ENCODE measurements around the gene RAD51.
"Not testable (repeated sequence)": the region's sequence is repeated elsewhere in the genome, so short reads cannot be mapped to it uniquely, and the experiment has no call there.

The RAD51 gene

GRCh38 chr15:40694688-40695468 lies at the start of gene RAD51:
TSS of gene RAD51 (plus strand) at chr15:40695174. CDS start at chr15:40698759, 3,585 bp downstream.
- peak; percentile 89 for DNase-seq

- no peak for DNase-seq
These were observed 47.5 kb upstream of the RAD51 start for GRCh38 chr15:40647523-40647922.

- no peak for DNase-seq
These were observed 44.5 kb upstream of the RAD51 start for GRCh38 chr15:40650479-40650878.

DNA sequence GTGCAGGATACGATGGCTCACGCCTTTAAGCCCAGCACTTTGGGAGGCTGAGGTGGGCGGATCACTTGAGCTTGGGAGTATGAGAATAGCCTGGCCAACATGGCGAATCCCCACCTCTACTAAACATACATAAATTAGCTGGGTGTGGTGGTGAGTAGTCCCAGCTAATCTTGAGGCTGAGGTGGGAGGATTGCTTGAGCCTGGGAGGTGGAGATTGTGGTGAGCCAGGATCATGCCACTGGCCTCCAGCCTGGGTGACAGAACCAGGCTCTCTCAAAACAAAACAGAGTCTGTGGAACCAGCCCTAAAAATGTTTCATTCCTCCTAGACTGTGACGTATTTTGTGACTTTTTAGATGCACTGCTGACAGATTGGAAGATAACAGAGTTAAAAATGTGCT lies 34.3 kb upstream of the RAD51 start:
- no peak for DNase-seq

- DNase-seq: no peak
These were observed 30.1 kb upstream of the RAD51 start for GRCh38 chr15:40664909-40665308.

GRCh38 chr15:40676290-40676689 lies 18.7 kb upstream of the RAD51 start:
- not testable (repeated sequence) for DNase-seq

GRCh38 chr15:40676906-40677305 lies 18.1 kb upstream of the RAD51 start:
- DNase-seq: not testable (repeated sequence)

DNA sequence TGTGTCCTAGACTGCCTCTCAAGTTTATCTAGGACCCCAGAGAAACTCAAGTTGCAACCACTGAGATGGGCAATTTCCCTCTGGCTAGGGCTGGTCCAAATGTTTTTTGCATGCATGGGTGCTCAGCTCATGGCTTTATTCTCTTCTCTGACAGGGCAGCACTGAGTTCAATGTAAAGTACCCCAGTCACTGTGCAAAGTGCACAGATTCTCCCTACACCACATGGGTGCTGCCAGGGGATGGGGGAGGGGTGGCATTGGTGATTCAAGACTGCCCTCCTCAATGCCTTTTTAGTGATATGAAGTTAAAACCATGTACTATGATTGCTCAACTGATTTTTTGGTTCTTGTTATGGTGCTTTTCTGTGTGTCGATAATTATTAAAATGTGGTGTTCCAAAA lies 14.8 kb upstream of the RAD51 start:
- no peak for DNase-seq

- DNase-seq: not testable (repeated sequence)
These were observed 14.0 kb upstream of the RAD51 start for GRCh38 chr15:40680959-40681358.

DNA sequence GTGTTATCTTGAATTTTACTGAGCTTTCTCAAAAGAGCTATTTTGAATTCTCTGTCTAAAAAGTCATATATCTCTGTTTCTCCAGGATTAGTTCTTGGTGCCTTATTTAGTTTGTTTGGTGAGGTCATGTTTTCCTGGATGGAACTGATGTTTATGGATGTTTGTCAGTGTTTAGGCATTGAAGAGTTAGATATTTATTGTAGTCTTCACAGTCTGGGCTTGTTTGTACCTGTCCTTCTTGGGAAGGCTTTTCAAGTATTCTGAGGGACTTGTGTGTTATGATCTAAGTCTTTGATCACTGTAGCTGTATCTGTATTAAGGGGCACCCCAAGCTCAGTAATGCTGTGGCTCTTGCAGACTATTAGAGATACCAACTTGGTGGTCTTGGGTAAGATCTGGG lies 10.6 kb upstream of the RAD51 start:
- DNase-seq: no peak

GRCh38 chr15:40685376-40685775 lies 9.6 kb upstream of the RAD51 start:
- no peak for DNase-seq

DNA sequence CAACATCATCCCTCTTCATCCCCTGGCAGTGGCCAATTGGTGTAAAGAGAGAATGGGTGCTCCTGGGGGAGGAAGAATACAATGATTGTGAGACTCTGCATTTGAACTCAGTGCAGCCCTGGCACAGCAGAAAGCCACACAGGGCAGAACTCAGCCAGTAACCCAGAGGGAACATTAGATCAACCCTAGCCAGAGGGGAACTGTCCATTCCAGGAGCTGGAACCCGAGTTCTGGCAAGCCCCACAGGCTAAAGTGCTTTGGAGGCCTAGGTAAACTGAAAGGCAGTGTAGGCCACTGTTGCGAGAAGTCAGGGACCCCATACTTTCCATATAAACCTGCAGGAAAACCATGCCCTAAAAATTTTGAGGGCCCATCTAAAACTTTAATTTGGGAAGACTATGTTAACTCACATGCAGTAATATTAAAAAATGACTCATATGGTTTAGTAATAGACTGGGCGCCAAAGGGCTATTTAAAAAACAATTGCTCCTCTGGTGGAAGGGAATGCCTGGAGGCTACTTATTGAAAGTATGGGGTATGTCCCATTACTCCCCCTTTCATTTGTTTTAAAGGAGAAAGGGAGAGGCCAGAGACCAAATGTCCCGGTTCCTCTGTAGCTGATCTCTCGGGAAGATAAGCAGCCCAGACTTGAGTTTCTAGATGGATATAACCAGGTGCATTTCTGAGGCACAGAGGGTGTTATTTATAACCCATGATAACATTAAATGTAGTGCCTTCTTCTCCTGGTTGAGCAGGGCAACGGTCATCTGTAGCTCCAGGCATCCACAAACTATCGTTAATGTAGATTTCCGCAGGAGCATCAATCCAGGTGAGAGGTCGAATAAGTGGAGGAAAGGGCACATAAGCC lies 5.8 kb upstream of the RAD51 start:
- DNase-seq: no peak

DNA sequence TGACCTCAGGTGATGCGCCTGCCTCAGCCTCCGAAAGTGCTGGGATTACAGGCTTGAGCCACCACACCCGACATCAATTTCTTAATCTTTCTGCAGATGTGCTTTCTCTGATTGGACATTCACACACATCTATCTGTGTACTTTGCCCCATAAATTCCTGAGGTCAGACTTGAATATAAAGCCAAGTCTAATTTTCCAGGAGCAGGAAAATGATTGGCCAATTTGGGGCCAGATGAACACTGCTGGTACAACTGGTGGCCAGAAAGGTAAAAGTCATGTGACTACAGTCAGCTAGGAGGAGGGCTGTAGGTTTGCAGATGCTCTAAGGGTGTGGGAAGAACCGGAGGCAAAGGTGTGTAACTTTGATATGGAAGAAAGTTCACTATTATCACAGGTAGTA lies 3.2 kb upstream of the RAD51 start:
- DNase-seq: no peak

- DNase-seq: no peak
These were observed 878 bp upstream of the RAD51 start for GRCh38 chr15:40693904-40694687.

DNA sequence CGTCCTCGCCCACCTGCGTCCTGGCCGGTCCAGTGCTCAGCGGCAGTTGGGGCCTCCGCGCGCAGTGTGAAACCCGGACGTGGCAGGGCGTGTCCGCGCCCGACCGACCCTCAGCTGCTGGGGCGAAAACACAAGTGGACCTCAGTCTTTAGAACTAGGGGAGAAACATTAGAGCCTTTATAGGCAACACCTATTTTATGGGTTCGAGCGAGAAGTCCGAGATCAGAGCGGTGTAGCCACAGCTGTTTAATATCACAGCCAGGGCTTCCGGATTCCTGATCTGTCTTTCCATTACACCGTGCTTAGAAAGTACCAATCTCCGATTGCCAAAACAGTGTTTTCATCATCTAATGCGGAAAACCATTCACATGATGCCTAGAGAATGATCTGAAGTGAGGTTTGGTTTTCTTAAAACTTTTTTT lies 506 bp downstream of the RAD51 start:
- no peak for DNase-seq

DNA sequence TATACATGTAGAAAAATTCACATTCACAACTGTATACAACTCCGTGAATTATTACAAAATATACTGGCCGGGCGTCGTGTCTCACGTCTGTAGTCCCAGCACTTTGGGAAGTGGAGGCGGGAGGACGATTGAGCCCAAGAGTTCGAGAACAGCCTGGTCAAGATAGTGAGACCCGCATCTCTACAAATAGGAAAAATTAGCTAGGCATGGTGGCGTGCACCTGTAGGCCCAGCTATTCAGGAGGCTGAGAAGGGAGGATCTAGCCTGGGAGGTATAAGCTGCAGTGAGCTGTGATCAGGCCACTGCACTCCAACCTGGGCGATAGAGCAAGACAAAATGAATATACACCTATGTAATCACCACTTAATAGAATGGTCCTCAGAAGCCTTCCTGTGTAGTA lies 1.3 kb downstream of the RAD51 start:
- DNase-seq: no peak

GRCh38 chr15:40697916-40698315 lies 2.9 kb downstream of the RAD51 start:
- no peak for DNase-seq

DNA sequence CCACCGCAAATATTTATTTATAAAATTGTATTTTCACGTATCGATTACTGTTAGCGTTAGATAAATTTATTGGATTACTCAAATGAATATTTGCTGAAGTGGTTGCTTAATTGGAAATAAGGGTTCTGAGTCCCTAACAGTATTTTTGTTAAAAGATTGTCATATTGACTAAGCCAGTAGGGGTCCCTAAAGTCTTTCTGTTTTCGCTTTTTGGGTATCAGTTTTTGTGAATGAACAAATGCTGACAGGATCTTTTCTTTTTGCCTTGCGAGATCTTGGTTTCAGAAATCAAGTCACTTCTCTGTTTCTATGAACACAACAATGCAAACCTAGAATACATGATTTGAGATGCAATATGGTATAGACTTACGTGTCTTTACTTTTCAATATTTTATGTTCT lies 7.1 kb downstream of the RAD51 start:
- no peak for DNase-seq

GRCh38 chr15:40706121-40706520 lies 11.1 kb downstream of the RAD51 start:
- no peak for DNase-seq

DNA sequence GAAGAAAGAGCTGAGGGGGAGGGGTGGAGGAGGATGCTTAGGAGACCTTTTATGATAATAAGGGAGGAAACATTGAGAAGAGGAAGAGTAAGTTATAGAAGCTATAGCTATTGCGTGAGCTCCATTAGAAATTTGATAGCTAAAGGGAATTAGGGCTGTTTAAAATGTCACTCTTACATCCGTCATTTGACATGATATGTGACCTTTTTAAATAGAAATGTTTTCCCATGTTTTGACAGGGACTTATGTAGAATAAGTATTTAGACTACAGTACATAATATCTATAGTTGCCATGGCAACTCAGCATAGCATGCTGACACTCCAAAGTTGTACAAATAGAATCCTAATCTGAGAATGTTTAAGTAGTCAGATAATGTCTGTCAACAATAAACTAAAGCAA lies 19.2 kb downstream of the RAD51 start:
- no peak for DNase-seq

DNA sequence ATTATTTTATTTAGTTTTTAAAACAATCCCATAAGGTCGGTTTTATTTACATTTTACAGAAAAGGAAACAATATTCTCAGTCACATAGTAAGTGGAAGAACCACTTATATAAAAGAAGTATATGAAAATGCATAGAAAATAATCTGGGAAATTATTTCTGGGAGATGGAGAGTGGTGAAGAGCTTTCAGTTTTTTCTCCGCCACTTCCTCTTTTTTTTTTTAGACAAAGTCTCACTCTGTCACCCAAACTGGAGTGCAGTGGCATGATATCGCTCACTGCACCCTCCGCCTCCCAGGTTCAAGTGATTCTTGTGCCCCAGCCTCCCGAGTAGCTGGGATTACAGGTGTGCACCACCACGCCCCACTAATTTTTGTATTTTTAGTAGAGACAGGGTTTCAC lies 21.2 kb downstream of the RAD51 start:
- DNase-seq: no peak

DNA sequence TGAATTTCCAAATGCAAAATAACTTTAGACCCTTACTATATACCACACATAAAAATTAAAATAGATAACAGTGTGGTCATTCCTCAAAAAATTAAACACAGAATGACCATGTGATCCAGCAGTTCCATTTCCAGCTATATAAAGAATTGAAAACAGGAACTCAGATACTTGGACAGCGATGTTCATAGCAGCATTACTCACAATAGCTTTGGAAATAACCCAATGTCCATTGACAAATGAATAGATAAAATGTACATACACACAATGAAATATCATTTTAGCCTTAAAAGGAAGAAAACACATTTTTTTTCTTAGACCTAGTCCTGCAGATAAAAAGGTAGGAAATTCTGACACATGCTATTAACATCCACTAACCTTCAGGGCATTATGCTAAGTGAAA lies 26.7 kb downstream of the RAD51 start:
- DNase-seq: no peak

- no peak for DNase-seq
These were observed 27.4 kb downstream of the RAD51 start for GRCh38 chr15:40722354-40722753.

Measured in midbrain (tissue), 1 donor.